ENCODE results near the gene GSG1. TPM values are rescaled to one million over a fixed set of nuclear protein-coding genes. Genes with fewer than 3 reads are reported as not detected.

GSG1 gene
- total RNA-seq, 1 donor from 2014 or later, result not detected

- H3K36me3 ChIP-seq (ENCODE audit: control insufficient read depth, insufficient read depth, low read length), result no peaks in the 10 kb centered on the region
- DNase-seq (ENCODE audit: low read depth), result no peak
- H3K27me3 ChIP-seq (ENCODE audit: control insufficient read depth, insufficient read depth, low read length), result no peaks in the 10 kb centered on the region
- TF ChIP-seq CTCF (IDR thresholded peaks at IDR 0.05; ENCODE audit: insufficient read depth, low read length, poor library complexity, severe bottlenecking), result no peak
- H3K4me3 ChIP-seq (ENCODE audit: low read depth, low read length), result no peak overlapping the region
Observed at GRCh38 chr12:13117029-13117428, 13.6 kb upstream of the GSG1 start.

GRCh38 chr12:13116259-13116658, 12.8 kb upstream of the GSG1 start:
- no peak overlapping the region for H3K4me3 ChIP-seq (ENCODE audit: low read depth, low read length)
- DNase-seq (ENCODE audit: low read depth), result no peak
- no peaks in the 10 kb centered on the region for H3K36me3 ChIP-seq (ENCODE audit: control insufficient read depth, insufficient read depth, low read length)
- H3K27me3 ChIP-seq (ENCODE audit: control insufficient read depth, insufficient read depth, low read length), result no peaks in the 10 kb centered on the region
- TF ChIP-seq CTCF (IDR thresholded peaks at IDR 0.05; ENCODE audit: insufficient read depth, low read length, poor library complexity, severe bottlenecking), result no peak

- H3K4me3 ChIP-seq (ENCODE audit: low read depth, low read length), result no peak overlapping the region
- DNase-seq (ENCODE audit: low read depth), result no peak
- TF ChIP-seq CTCF (IDR thresholded peaks at IDR 0.05; ENCODE audit: insufficient read depth, low read length, poor library complexity, severe bottlenecking), result no peak
Observed at GRCh38 chr12:13114251-13115052, 11.0 kb upstream of the GSG1 start.

GRCh38 chr12:13112968-13113367, 9.5 kb upstream of the GSG1 start:
- H3K27me3 ChIP-seq (ENCODE audit: control insufficient read depth, insufficient read depth, low read length), result no peaks in the 10 kb centered on the region
- TF ChIP-seq CTCF (IDR thresholded peaks at IDR 0.05; ENCODE audit: insufficient read depth, low read length, poor library complexity, severe bottlenecking), result no peak
- DNase-seq (ENCODE audit: low read depth), result no peak
- no peaks in the 10 kb centered on the region for H3K36me3 ChIP-seq (ENCODE audit: control insufficient read depth, insufficient read depth, low read length)
- no peak overlapping the region for H3K4me3 ChIP-seq (ENCODE audit: low read depth, low read length)

More at GRCh38 chr12:13114251-13115052, 11.0 kb upstream of the GSG1 start:
- Histone ChIP-seq H3K36me3 (ENCODE audit: control insufficient read depth, insufficient read depth, low read length) (no peaks in the 10 kb centered on the region), H3K27me3 (ENCODE audit: control insufficient read depth, insufficient read depth, low read length) (no peaks in the 10 kb centered on the region)

GRCh38 chr12:13106666-13107065, 3.2 kb upstream of the GSG1 start:
- no peaks in the 10 kb centered on the region for H3K36me3 ChIP-seq (ENCODE audit: control insufficient read depth, insufficient read depth, low read length)
- TF ChIP-seq CTCF (IDR thresholded peaks at IDR 0.05; ENCODE audit: insufficient read depth, low read length, poor library complexity, severe bottlenecking), result no peak
- no peaks in the 10 kb centered on the region for H3K27me3 ChIP-seq (ENCODE audit: control insufficient read depth, insufficient read depth, low read length)
- no peak overlapping the region for H3K4me3 ChIP-seq (ENCODE audit: low read depth, low read length)
- DNase-seq (ENCODE audit: low read depth), result no peak

GRCh38 chr12:13105781-13106180, 2.3 kb upstream of the GSG1 start:
- TF ChIP-seq CTCF (IDR thresholded peaks at IDR 0.05; ENCODE audit: insufficient read depth, low read length, poor library complexity, severe bottlenecking), result no peak
- no peak for DNase-seq (ENCODE audit: low read depth)
- H3K27me3 ChIP-seq (ENCODE audit: control insufficient read depth, insufficient read depth, low read length), result no peaks in the 10 kb centered on the region
- H3K4me3 ChIP-seq (ENCODE audit: low read depth, low read length), result no peak overlapping the region
- H3K36me3 ChIP-seq (ENCODE audit: control insufficient read depth, insufficient read depth, low read length), result no peaks in the 10 kb centered on the region

Measured in kidney epithelial cell (primary cell).